Activated CD8-positive, alpha-beta T cell treated with anti-CD3 and anti-CD28 coated beads, Interleukin-2, amount 10 ng/mL, durations not matched to agents 7 days and 5 days (primary cell): ENCODE results near the gene NDEL1. TPM values are rescaled to one million over a fixed set of nuclear protein-coding genes. Genes with fewer than 3 reads are reported as not detected.
A peak's percentile ranks its signal among the peaks of the same experiment; 100 is the strongest.
"Not testable (repeated sequence)": the region's sequence is repeated elsewhere in the genome, so short reads cannot be mapped to it uniquely, and the experiment has no call there.

Experiments
- ATAC-seq: fragments of 150-1000 bp; cut with Tn5 transposase; one replicate; pipeline ENCODE4 v1.10.0; 2021; ENCODE audit warnings: moderate library complexity
- CTCF ChIA-PET: fragments of 350-600 bp; sonication (Branson Sonifier 250); formaldehyde crosslinking; loops from one replicate; lab custom pipeline; 2021; ENCODE audit warnings: antibody characterized with exemption; lab: Charles Lee
- POLR2A ChIA-PET: fragments of 350-600 bp; sonication (Branson Sonifier 250); formaldehyde crosslinking; loops from one replicate; lab custom pipeline; 2021; ENCODE audit warnings: antibody characterized with exemption; lab: Charles Lee
- DNase-seq: peaks from one replicate; pipeline ENCODE4 v3.0.0-alpha.2; 2020
- H3K27ac Mint-ChIP-seq: one replicate; pipeline ENCODE4 v1.8.0; 2021; ENCODE audit warnings: mild to moderate bottlenecking, mixed read lengths
- H3K27me3 Mint-ChIP-seq: one replicate; pipeline ENCODE4 v1.8.0; 2021; ENCODE audit warnings: low read depth, mixed read lengths
- H3K36me3 Mint-ChIP-seq: one replicate; pipeline ENCODE4 v1.8.0; 2021; ENCODE audit warnings: low read depth, mixed read lengths
- H3K4me1 Mint-ChIP-seq: one replicate; pipeline ENCODE4 v1.8.0; 2021; ENCODE audit warnings: low read depth, mixed read lengths
- H3K4me3 Mint-ChIP-seq: one replicate; pipeline ENCODE4 v1.8.0; 2021; ENCODE audit warnings: mild to moderate bottlenecking, mixed read lengths
- H3K9me3 Mint-ChIP-seq: one replicate; pipeline ENCODE4 v1.8.0; 2022; ENCODE audit warnings: mixed read lengths; ENCODE audit not compliant: insufficient read depth
- total RNA-seq, 2 experiments: library from RNA; stranded (reverse); gene quantifications; one replicate each; pipeline ENCODE4 v1.2.3, GENCODE V29; 2021

Gene NDEL1, protein sequence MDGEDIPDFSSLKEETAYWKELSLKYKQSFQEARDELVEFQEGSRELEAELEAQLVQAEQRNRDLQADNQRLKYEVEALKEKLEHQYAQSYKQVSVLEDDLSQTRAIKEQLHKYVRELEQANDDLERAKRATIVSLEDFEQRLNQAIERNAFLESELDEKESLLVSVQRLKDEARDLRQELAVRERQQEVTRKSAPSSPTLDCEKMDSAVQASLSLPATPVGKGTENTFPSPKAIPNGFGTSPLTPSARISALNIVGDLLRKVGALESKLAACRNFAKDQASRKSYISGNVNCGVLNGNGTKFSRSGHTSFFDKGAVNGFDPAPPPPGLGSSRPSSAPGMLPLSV
- total RNA-seq: 10 to 100 TPM; 48.1 to 52.5 TPM

GRCh38 chr17:8435245-8436168 lies at the start of gene NDEL1:
Gene NDEL1 (plus strand): TSS chr17:8435884. CDS start chr17:8444272, 8,388 bp downstream.
- H3K27ac Mint-ChIP-seq: peak within 1 kb of the TSS; percentile 95
- DNase-seq: peak; percentile 99
- H3K36me3 Mint-ChIP-seq: peaks cover 11% of the 10 kb centered on the region
- peak within 1 kb of the TSS; percentile 93 for H3K4me3 Mint-ChIP-seq
- CTCF ChIA-PET: interaction anchor here (0.7 to 1.7 kb wide), 6 partner anchors 25 to 857 kb away, joined by 3 to 10 read pairs (median 4); partner anchors contain the start of gene RPL26
- H3K27me3 Mint-ChIP-seq: no peaks in the 10 kb centered on the region
- H3K9me3 Mint-ChIP-seq: no peaks in the 10 kb centered on the region
- peaks cover 31% of the 10 kb centered on the region for H3K4me1 Mint-ChIP-seq
- POLR2A ChIA-PET: interaction anchor here (0.9 to 1.9 kb wide), 4 partner anchors 42 to 120 kb away, joined by 3 to 6 read pairs (median 4); no protein-coding TSS in a partner anchor
- peak; percentile 98 for ATAC-seq

GRCh38 chr17:8386841-8387240 lies 48.8 kb upstream of the NDEL1 start:
- peaks cover 35% of the 10 kb centered on the region for H3K4me1 Mint-ChIP-seq

DNA sequence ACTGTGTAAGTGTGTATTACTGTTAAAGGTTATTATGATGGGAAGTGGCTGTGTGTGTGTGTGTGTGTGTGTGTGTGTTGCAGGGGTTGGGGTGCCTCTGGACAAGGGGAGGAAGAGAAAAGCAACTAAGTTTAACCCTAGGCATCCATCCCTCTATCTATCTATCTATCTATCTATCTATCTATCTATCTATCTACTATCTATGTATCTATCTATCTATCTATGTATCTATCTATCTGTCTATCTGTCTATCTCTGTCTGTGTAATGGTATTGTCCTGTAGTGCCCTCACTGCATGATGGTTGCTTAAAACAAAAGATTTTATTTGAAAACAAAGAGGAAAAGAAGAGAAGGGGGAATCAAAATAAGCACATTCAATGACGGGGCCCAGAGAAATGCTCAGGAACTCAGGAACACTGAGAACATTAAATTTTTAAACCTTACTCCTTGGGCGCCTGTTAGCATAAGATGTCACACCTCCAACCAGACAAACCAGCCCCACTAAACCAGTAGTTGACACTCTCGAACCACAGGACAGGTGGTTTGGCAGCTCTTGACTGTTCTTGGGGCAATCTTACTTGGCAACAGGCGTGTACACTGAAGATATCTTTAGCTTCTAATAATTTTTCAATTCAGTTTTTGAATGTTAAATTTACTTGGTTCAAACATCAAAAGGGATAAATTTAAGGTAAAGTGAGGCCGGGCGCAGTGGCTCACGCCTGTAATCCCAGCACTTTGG lies 47.6 kb upstream of the NDEL1 start:
- ChIA-PET CTCF (interaction anchor here (0.6 to 0.7 kb wide), 2 partner anchors 11 to 22 kb away, joined by 3 to 4 read pairs; no protein-coding TSS in a partner anchor), POLR2A (no interaction called here)

More at GRCh38 chr17:8386841-8387240, 48.8 kb upstream of the NDEL1 start:
- ATAC-seq (no peak), DNase-seq (no peak)
- Mint-ChIP-seq H3K27ac (no peak overlapping the region), H3K9me3 (no peaks in the 10 kb centered on the region), H3K36me3 (peaks cover 15% of the 10 kb centered on the region), H3K27me3 (no peaks in the 10 kb centered on the region), H3K4me3 (no peak overlapping the region)
- CTCF ChIA-PET: interaction anchor here (0.9 to 2.1 kb wide), 2 partner anchors 10 to 358 kb away, joined by 3 to 11 read pairs; partner anchors contain the start of gene KRABD2
- POLR2A ChIA-PET: no interaction called here

DNA sequence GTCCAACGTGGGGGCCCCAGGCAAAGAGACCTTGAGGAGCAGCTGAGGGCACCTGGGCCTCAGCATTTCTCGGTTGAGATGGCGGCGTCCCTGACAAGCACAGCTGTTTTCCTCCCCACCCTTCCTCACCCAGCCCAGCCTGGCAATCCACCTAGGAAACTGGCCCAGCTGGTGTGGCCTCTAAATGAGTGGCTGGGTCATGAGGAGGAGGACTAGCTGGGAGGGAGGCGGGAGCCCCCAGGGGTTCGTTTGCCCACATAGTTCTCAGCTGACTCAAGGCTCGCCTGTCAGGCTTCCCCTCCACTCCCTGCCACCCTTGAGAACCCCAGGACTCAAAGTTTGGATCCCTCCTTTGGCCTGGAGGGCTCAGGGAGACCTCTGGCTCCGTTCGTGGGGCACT lies 44.0 kb upstream of the NDEL1 start:
- POLR2A ChIA-PET: interaction anchor here (1.2 to 1.6 kb wide), 2 partner anchors 8 to 218 kb away, joined by 4 to 5 read pairs; no protein-coding TSS in a partner anchor

More for the DNA sequence above, 47.6 kb upstream of the NDEL1 start:
- H3K27me3 Mint-ChIP-seq: no peaks in the 10 kb centered on the region
- H3K4me3 Mint-ChIP-seq: no peak overlapping the region
- H3K36me3 Mint-ChIP-seq: peaks cover 3% of the 10 kb centered on the region
- H3K9me3 Mint-ChIP-seq: no peaks in the 10 kb centered on the region
- no peak for ATAC-seq
- H3K27ac Mint-ChIP-seq: no peak overlapping the region
- DNase-seq: peak; percentile 27
- peaks cover 29% of the 10 kb centered on the region for H3K4me1 Mint-ChIP-seq

DNA sequence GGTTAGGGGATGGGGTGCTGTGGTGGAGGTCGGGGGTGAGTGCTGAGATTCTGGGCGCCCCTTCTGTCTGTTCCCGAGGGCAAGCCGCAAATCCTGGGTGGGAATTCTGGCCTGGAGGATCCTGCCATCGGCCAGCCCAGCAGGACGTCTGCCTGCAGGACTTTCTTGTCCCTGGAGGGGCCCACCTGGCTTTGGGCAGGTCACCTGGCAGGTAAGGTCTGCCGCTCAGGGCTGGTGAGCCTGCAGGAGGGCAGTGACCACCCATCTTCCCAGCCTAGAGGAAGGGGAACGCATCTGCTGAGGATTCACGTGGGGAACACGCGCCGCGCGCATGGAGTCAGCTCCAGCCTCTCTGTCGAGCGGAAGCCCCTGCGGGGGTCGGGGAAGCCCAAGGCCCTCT lies 43.4 kb upstream of the NDEL1 start:
- no peak for ATAC-seq
- ChIA-PET CTCF (interaction anchor here (3.3 kb wide), 2 partner anchors 9 to 15 kb away, joined by 12 to 21 read pairs; partner anchors contain the start of gene KRABD2), POLR2A (interaction anchor here (1.2 to 1.6 kb wide), 2 partner anchors 9 to 219 kb away, joined by 4 to 5 read pairs; no protein-coding TSS in a partner anchor)
- peaks cover 29% of the 10 kb centered on the region for H3K4me1 Mint-ChIP-seq
- peaks cover 15% of the 10 kb centered on the region for H3K27me3 Mint-ChIP-seq
- no peak overlapping the region for H3K27ac Mint-ChIP-seq
- no peaks in the 10 kb centered on the region for H3K36me3 Mint-ChIP-seq
- H3K4me3 Mint-ChIP-seq: no peak overlapping the region
- no peak for DNase-seq
- no peaks in the 10 kb centered on the region for H3K9me3 Mint-ChIP-seq

More for the DNA sequence above, 44.0 kb upstream of the NDEL1 start:
- peaks cover 32% of the 10 kb centered on the region for H3K4me1 Mint-ChIP-seq
- CTCF ChIA-PET: interaction anchor here (3.3 kb wide), 2 partner anchors 8 to 15 kb away, joined by 12 to 21 read pairs; partner anchors contain the start of gene KRABD2
- peaks cover 13% of the 10 kb centered on the region for H3K27me3 Mint-ChIP-seq
- ATAC-seq: no peak
- no peak overlapping the region for H3K27ac Mint-ChIP-seq
- no peak for DNase-seq
- H3K4me3 Mint-ChIP-seq: no peak overlapping the region
- no peaks in the 10 kb centered on the region for H3K9me3 Mint-ChIP-seq
- H3K36me3 Mint-ChIP-seq: peaks cover under 1% of the 10 kb centered on the region

DNA sequence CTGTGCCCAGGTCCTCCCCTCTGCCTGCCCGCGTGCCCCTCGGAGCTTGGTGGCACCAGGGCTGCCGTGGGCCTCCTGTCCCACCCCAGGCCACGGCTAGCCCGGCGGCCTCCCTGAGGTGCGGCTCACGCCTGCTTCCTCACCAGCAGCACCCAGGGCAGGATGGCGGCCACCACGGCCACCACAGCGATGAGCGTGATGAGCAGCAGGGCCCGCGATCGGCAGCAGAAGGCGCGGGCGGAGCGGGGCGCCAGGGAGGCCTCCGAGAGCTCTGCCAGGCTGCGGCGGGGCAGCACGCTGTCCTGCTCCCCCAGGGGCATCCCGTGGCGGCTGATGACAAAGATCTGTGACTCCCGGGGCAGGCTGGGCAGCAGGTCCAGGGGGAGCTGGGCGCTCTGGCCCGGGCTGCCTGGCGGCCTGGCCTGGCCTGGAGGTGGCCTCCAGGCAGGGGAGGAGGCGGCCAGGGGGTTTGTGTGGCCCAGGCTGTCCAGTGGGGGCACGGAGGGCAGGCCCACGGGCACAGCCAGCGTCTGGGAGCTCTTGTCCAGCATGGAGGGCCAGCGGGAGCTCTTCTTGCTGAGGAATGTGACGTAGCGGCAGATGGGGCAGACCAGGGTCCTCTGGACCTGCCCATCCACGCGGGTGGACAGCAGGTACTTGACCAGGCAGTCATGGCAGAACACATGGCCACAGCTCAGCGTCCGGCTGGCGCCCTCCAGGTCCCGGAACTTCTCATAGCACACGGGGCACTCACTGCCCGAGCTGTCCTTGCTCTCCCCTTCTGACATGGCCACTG lies 42.8 kb upstream of the NDEL1 start:
- peaks cover 19% of the 10 kb centered on the region for H3K27me3 Mint-ChIP-seq
- H3K27ac Mint-ChIP-seq: peak overlapping the region; percentile 96

DNA sequence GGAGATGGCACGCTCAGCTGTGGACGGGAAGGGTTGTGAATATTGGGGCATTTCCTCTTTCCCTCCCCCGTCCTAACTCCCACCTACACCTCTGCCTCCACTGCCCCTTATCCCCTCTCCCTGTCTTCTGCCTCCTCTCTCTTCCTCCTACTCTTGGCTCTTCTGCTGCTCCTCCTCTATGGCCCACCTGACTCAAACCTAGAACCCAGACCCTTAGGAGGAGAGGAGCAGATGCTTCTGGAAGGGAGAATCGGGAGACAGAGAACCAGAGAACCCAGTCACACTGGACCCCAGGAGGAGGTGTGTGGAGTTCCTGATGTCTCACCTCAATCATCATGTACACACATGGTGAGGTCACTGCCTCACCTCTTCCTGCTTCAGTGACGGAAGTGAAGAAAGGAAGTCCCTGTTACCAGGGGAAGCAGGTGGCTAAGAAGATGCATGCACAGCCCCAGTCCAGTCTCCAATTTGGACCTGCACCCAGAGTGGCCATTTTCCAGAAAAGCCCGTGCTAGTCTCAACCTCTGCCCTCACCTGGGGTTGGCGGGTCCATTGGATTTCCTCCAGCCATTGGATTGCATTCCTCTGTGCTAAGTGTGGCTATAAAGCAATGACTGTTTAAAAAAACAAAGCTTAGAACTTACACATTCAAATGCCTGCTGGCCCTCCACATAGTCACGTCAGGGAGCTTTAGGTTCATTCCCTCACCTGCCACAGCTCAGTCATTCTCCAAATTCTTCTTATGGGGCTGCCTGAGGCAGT lies 42.0 kb upstream of the NDEL1 start:
- Mint-ChIP-seq H3K9me3 (no peaks in the 10 kb centered on the region), H3K36me3 (no peaks in the 10 kb centered on the region), H3K4me3 (peak overlapping the region; percentile 20), H3K4me1 (peaks cover 20% of the 10 kb centered on the region), H3K27ac (peak overlapping the region; percentile 96), H3K27me3 (peaks cover 22% of the 10 kb centered on the region)
- peak; percentile 91 for ATAC-seq
- DNase-seq: peak; percentile 76
- ChIA-PET POLR2A (interaction anchor here (0.6 to 2.0 kb wide), 5 partner anchors 10 to 352 kb away, joined by 3 to 7 read pairs (median 4); partner anchors contain the start of genes KRABD2 and NDEL1), CTCF (interaction anchor here (0.8 to 3.3 kb wide), 7 partner anchors 10 to 353 kb away, joined by 3 to 21 read pairs (median 5); partner anchors contain the start of gene KRABD2)

More for the DNA sequence above, 42.8 kb upstream of the NDEL1 start:
- ChIA-PET POLR2A (interaction anchor here (1.1 to 2.0 kb wide), 4 partner anchors 9 to 220 kb away, joined by 3 to 7 read pairs (median 4); partner anchors contain the start of genes KRABD2 and NDEL1), CTCF (interaction anchor here (3.3 kb wide), 2 partner anchors 9 to 16 kb away, joined by 12 to 21 read pairs; partner anchors contain the start of gene KRABD2)
- H3K4me1 Mint-ChIP-seq: peaks cover 25% of the 10 kb centered on the region
- no peaks in the 10 kb centered on the region for H3K36me3 Mint-ChIP-seq
- DNase-seq (no peak), ATAC-seq (no peak)
- no peaks in the 10 kb centered on the region for H3K9me3 Mint-ChIP-seq
- H3K4me3 Mint-ChIP-seq: no peak overlapping the region

DNA sequence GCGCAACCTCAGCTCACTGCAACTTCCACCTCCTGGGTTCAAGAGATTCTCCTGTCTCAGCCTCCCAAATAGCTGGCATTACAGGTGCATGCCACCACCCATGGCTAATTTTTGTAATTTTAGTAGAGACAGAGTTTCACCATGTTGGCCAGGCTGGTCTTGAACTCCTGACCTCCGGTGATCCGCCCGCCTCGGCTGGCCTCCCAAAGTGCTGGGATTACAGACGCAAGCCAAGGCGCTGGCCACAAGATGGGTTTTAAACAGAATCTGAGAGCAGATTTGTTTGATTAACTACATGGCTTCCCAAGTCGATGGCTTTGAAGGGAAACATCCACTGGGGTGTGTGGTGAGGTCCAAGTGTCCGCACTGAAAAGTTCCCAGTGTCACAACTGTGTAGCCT lies 41.2 kb upstream of the NDEL1 start:
- H3K27ac Mint-ChIP-seq: not testable (repeated sequence)

DNA sequence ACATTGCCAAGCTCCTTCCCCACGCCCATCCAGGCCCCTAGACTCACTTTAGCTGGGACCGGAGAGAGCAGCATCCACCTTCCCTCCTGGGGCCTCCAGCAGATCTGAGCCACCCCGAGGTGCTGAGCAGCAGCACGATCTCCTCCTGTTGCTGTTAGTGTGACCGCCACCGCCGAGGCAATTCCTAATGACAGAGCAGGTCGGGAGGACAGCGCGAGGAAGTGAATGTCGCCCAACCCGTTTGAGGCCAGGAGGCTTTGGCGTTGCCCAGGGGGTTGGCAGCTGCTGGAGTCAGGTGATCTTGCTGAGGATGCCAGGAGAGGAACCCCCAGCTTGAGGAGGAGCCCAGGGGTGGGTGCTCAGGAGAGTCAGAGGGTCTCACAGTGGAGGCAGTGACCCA lies 38.0 kb upstream of the NDEL1 start, which contains the start of gene RNF222:
Gene RNF222, minus strand, starts transcription at position 192 of the 400 bp plus-strand sequence. CDS start 4,366 bp downstream, outside the sequence.
- POLR2A ChIA-PET: no interaction called here
- no peak within 1 kb of the TSS for H3K27ac Mint-ChIP-seq
- CTCF ChIA-PET: no interaction called here

More for the DNA sequence above, 41.2 kb upstream of the NDEL1 start:
- not testable (repeated sequence) for DNase-seq, H3K9me3 Mint-ChIP-seq, H3K4me3 Mint-ChIP-seq, H3K36me3 Mint-ChIP-seq, ATAC-seq
- POLR2A ChIA-PET: interaction anchor here (0.6 to 2.0 kb wide), 5 partner anchors 11 to 352 kb away, joined by 3 to 7 read pairs (median 4); partner anchors contain the start of genes KRABD2 and NDEL1
- Mint-ChIP-seq H3K4me1 (peaks cover 20% of the 10 kb centered on the region), H3K27me3 (peaks cover 22% of the 10 kb centered on the region)
- CTCF ChIA-PET: interaction anchor here (0.8 to 3.3 kb wide), 7 partner anchors 11 to 352 kb away, joined by 3 to 21 read pairs (median 5); partner anchors contain the start of gene KRABD2

More for the DNA sequence above, 38.0 kb upstream of the NDEL1 start, which contains the start of gene RNF222:
- H3K36me3 Mint-ChIP-seq: no peaks in the 10 kb centered on the region
- H3K4me3 Mint-ChIP-seq: no peak within 1 kb of the TSS
- peaks cover 20% of the 10 kb centered on the region for H3K4me1 Mint-ChIP-seq
- peaks cover 33% of the 10 kb centered on the region for H3K27me3 Mint-ChIP-seq
- ATAC-seq: no peak
- no peak for DNase-seq
- H3K9me3 Mint-ChIP-seq: no peaks in the 10 kb centered on the region
